ENCODE results near the gene RNF150.

DNA sequence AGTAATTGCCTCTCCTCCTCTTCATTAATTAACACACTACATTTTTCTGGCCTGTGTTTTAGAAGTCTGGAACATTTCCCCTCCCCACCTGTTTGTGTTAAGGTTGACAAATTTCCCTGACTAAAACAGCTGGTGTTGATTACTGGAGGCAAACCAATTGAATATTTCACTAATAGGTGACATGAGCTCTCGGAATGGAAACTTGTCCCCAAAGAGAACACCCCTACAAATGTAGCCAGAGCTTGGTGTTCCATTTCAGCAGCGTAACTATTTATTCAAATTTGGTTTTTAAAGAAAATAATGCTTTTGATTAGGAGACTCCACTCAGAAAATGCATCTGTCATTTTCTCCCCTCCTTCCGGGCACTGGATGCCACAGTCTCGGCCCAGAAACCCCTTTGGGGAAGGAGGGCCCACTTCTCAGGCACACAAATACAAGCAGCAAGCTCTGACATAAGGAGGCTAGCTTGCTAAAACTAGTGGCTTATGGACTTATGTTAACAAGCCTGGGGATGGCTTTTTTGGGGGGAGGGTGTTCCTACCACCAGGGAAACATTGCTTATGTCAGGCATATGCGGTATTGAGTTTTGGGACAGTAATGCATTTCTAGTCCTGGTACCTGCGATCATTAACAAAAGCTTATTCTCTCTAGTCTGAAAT, 2.2 kb downstream of the RNF150 start:
- TF ChIP-seq, protein P1, sequence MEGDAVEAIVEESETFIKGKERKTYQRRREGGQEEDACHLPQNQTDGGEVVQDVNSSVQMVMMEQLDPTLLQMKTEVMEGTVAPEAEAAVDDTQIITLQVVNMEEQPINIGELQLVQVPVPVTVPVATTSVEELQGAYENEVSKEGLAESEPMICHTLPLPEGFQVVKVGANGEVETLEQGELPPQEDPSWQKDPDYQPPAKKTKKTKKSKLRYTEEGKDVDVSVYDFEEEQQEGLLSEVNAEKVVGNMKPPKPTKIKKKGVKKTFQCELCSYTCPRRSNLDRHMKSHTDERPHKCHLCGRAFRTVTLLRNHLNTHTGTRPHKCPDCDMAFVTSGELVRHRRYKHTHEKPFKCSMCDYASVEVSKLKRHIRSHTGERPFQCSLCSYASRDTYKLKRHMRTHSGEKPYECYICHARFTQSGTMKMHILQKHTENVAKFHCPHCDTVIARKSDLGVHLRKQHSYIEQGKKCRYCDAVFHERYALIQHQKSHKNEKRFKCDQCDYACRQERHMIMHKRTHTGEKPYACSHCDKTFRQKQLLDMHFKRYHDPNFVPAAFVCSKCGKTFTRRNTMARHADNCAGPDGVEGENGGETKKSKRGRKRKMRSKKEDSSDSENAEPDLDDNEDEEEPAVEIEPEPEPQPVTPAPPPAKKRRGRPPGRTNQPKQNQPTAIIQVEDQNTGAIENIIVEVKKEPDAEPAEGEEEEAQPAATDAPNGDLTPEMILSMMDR (IDR thresholded peaks at IDR 0.05), result no peak
- TF ChIP-seq POLR2A (IDR thresholded peaks at IDR 0.05), result no peak
